Ureter (tissue), 1 donor: ENCODE data around the gene RUFY2. TPM values are rescaled to one million over a fixed set of nuclear protein-coding genes. Genes with fewer than 3 reads are reported as not detected.

Experiments
- DNase-seq: peaks from one replicate; pipeline ENCODE4 v3.0.0-alpha.2; 2020; ENCODE audit warnings: low spot score
- total RNA-seq: library from RNA; stranded (reverse); gene quantifications from one replicate; pipeline ENCODE4 v1.2.4, GENCODE V29; 2023
- donor health status: DM: yes; HTN: yes; CAD: no.

The RUFY2 gene
- total RNA-seq, 1 donor from 2014 or later, result 43.6 TPM

GRCh38 chr10:68364101-68364886, 42.8 kb downstream of the RUFY2 start:
- DNase-seq, result no peak

GRCh38 chr10:68362590-68362989, 44.5 kb downstream of the RUFY2 start:
- no peak for DNase-seq

- DNase-seq, result no peak
Observed at GRCh38 chr10:68359189-68359588, 47.9 kb downstream of the RUFY2 start.

GRCh38 chr10:68353537-68353936, 53.5 kb downstream of the RUFY2 start:
- DNase-seq, result no peak

GRCh38 chr10:68348265-68348741, 58.8 kb downstream of the RUFY2 start:
- DNase-seq, result no peak

GRCh38 chr10:68346774-68347173, 60.3 kb downstream of the RUFY2 start:
- DNase-seq, result no peak

- no peak for DNase-seq
Observed at GRCh38 chr10:68345621-68346020, 61.5 kb downstream of the RUFY2 start.

GRCh38 chr10:68342909-68343516, 64.1 kb downstream of the RUFY2 start:
- no peak for DNase-seq

GRCh38 chr10:68340358-68341080, 66.6 kb downstream of the RUFY2 start:
- no peak for DNase-seq

GRCh38 chr10:68336754-68337351, 70.2 kb downstream of the RUFY2 start:
- DNase-seq, result no peak

- no peak for DNase-seq
Observed at GRCh38 chr10:68334672-68335467, 72.2 kb downstream of the RUFY2 start.

- no peak for DNase-seq
Observed at GRCh38 chr10:68333440-68334431, 73.3 kb downstream of the RUFY2 start.

GRCh38 chr10:68333058-68333395, 74.0 kb downstream of the RUFY2 start:
- DNase-seq, result no peak

GRCh38 chr10:68332259-68333057, 74.6 kb downstream of the RUFY2 start, which contains the start of gene PBLD:
TSS of gene PBLD (minus strand) at chr10:68332928. CDS start at chr10:68306844, 26,084 bp downstream.
- peak; percentile 86 for DNase-seq

- peak; percentile 99 for DNase-seq
Observed at GRCh38 chr10:68331455-68332258, 75.4 kb downstream of the RUFY2 start, which contains the start of gene HNRNPH3. TSS of gene HNRNPH3 (plus strand) at chr10:68332064. CDS start at chr10:68337222, 5,158 bp downstream.

GRCh38 chr10:68330852-68331454, 76.1 kb downstream of the RUFY2 start:
- DNase-seq, result peak; percentile 61

GRCh38 chr10:68329506-68329861, 77.6 kb downstream of the RUFY2 start:
- DNase-seq, result no peak
